GDM1 (cell line): Measurements from ENCODE around the gene LSM14A.
"Not testable (repeated sequence)": the region's sequence is repeated elsewhere in the genome, so short reads cannot be mapped to it uniquely, and the experiment has no call there.

Source experiments
- DNase-seq: peaks from one replicate; lab custom pipeline; 2025; lab: John Stamatoyannopoulos, UW

The LSM14A gene

DNA sequence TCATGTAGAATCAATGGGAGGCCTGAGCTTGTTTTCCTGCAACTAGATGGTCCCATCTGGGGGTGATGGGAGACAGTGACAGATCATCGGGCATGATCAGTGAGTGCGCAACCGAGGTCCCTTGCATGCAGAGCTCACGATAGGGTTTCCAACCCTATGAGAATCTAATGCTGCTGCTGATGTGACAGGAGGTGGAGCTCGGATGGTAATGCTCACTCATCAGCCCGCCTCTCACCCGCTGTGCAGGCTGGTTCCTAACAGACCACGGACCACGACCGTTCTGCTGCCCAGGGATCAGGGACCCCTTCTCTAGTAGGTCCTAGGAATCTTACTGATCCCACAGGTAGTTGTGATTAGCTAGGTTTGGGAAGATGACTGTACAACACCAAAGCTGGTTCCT, 58.5 kb downstream of the LSM14A start:
- no peak for DNase-seq

- no peak for DNase-seq
Measured at GRCh38 chr19:34231439-34231838, 59.1 kb downstream of the LSM14A start.

DNA sequence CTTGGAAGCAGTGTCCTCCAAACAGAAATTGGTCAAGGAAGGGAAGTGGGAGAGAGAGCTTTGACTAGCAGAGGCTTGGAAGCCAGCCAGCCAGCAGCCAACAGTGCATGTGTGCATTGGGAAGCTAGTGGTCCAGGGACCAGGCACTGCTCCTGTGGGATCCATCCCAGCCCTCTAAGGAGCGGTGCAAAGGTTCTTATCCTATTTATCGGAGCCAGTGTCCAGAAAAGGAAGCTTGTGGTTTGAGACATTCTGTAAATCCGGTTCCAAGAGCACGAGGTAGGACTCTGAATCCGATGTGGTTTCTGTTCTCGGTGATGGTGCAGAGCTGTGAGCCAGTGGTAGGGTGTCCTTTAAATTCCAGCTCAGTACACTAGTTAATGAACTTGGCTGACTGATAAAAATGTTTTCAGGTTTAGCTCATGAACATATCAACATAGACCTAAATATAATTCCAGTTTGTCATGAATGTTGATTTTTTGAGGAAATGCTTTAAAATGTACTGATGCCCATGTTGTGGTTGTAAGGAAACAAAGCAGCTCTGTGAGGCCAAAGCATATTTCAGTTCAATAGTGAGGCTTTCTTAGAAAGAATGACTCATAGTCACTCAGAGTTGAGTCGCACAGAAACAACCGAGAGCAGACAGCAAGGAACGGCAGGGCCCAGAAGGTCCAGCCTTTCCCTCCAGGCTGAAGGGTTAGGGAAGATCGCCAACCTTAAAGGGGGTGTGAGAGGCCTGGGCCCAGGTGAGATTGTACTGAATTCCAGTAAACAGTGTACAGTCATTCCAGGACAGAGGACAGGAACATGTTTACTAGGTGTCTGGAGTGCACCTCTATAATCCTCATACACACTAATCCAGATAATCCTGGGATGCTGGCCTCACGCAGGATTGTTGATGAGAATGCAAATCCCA, 60.5 kb downstream of the LSM14A start:
- DNase-seq, result no peak

- no peak for DNase-seq
Measured at GRCh38 chr19:34235425-34235940, 63.2 kb downstream of the LSM14A start.

DNA sequence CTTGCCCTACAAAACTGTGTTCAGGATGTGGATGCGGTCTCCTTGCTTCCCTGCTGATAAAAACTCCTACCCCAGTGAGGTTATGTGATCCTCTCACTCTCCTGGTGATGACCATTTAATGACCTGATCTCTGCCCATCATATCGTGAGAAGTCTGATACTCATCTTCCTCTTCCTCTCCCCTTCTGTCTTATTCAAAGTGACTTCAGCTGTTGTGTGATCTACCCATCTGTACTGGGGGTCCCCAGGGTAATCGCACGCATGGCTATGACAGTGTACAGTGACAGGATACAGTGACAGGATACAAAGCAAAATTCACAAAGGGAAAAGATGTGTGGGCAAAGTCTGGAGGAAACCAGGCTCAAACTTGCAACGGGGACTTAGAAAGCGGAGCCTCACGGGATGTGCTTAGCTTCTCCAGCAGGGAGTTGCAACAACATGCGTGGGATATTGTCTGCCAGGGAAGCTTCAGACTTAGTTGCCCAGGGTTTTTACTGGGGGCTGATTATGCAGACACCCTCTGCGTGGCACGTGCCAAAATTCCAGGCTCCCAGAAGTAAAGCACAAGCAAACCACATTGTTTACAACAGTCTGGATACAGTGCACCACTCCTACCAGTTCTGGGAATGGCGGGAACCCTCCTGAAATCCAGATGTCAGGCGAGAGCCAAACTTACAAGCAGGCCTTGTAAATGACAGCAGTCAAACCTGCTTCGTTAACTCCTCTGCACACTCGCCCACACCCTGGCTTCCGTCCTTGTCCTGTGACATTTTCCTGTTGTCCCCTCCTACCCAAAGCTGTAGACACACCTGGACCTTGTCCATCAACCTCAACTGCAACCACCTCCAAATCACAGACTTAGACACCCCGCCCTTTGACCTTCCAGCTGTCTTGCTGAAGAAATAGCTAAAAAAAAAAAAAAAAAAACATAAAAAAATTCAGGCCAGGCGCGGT, 64.0 kb downstream of the LSM14A start:
- no peak for DNase-seq

GRCh38 chr19:34237283-34237682, 65.0 kb downstream of the LSM14A start:
- DNase-seq, result no peak

DNA sequence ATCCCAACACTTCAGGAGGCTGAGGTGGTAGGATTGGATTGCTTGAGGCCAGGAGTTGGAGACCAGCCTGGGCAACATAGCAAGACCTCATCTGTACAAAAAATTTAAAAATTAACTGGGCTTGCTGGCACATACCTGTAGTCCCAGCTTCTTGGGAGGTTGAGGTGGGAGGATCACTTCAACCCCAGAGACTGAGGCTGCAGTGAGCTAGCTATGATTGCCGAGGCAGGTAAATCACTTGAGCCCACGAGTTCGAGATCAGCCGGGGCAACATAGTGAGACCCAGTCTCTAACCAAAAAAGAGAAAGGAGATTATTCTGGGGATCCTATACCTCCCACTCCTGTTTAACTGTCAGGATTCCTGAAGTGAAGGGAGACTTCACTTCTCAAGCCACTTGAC, 65.6 kb downstream of the LSM14A start:
- no peak for DNase-seq

DNA sequence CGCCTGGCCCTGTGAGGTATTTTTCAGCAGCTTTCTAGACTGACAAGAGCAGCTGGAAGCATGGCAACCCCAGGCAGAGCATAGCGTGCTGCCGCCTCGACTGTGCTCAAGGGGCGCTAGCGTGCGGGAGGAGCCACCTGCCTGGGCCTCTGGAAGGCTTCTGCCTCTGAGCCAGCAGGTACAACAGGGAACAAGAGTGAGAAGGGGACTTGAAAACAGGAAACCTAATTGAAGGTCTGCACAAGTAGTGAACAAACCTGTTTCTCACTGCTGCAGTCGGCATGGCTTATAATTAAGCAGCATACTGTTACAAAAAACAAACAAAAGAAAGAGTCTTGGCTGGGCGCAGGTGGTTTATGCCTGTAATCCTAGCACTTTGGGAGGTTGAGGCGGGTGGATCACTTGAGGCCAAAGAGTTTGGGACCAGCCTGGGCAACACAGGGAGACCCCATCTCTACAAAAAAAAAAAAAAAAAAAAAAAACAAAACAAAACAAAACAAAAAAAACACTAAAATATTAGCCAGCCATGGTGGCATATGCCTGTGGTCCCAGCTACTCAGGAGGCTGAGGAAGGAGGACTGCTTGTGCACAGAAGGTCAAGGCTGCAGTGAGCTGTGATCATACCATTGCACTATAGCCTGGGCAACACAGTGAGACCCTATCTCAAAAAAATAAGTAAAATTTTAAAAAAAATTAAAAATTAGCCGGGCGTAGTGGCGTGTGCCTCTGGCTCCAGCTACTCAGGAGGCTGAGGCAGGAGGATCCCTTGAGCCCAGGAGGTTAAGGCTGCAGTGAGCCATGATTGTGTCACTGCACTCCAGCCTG, 69.4 kb downstream of the LSM14A start:
- no peak for DNase-seq

GRCh38 chr19:34243138-34243875, 71.0 kb downstream of the LSM14A start:
- not testable (repeated sequence) for DNase-seq

- DNase-seq, result no peak
Measured at GRCh38 chr19:34243876-34244578, 71.7 kb downstream of the LSM14A start.

DNA sequence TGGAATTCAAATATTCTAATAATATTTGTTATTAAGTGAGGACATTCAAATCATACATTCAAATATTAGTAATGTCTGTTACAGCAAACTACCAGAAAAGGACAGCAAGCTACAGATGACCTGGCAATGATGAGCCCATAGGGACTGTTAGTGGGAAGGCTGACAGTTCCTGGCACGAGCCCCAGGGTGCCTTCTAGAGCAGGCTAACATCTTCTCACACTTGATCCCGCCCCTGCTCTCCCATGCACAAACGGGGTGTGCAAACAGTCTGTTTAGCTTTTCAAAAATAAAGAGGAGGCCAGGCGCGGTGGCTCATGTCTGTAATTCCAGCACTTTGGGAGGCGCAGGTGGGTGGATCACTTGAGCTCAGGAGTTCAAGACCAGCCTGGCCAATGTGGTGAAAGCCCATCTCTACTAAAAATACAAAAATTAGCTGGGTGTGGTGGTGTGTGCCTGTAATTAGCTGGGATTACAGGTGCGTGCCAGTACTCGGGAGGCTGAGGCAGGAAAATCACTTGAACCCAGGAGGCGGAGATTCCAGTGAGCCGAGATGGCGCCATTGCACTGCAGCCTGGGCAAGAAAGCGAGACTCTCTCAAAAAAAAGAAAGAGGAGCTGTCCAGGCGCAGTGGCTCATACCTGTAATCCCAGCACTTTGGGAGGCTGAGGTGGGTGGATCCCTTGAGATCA, 72.5 kb downstream of the LSM14A start:
- no peak for DNase-seq

DNA sequence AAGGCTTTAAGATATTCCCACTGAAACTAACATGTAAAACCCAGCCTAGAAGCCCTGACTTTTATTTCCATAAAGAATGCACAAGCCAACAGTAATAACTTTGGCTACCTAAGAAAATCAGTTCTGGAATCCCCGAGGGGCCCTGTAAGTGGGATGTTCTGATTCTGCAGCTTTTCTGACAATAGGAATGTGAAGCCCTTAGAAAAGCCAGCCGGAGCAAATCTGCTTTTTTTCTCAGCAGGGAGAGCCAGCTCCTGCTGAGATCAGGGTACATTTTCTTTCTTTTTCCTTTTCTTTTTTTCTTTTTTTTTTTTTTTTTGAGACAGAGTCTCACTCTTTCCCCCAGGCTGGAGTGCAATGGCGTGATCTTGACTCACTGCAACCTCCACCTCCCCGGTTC, 74.0 kb downstream of the LSM14A start:
- DNase-seq, result no peak

GRCh38 chr19:34248941-34249340, 76.6 kb downstream of the LSM14A start:
- no peak for DNase-seq

DNA sequence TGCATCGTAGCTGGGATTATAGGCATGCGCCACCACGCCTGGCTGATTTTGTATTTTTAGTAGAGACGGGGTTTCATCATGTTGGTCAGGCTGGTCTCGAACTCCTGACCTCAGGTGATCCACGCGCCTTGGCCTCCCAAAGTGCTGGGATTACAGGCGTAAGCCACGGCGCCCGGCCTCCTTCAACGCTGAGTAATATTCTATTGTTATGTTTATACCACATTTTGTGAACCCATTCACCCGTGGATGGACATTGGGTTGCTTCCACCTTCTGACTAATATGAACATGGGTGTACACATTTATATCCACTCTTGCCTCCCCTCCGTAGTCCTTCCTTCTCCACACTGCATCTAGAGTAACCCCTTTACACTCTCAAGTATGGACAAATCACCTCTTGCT, 80.9 kb downstream of the LSM14A start:
- not testable (repeated sequence) for DNase-seq

- DNase-seq, result not testable (repeated sequence)
Measured at GRCh38 chr19:34253681-34254045, 81.4 kb downstream of the LSM14A start.

DNA sequence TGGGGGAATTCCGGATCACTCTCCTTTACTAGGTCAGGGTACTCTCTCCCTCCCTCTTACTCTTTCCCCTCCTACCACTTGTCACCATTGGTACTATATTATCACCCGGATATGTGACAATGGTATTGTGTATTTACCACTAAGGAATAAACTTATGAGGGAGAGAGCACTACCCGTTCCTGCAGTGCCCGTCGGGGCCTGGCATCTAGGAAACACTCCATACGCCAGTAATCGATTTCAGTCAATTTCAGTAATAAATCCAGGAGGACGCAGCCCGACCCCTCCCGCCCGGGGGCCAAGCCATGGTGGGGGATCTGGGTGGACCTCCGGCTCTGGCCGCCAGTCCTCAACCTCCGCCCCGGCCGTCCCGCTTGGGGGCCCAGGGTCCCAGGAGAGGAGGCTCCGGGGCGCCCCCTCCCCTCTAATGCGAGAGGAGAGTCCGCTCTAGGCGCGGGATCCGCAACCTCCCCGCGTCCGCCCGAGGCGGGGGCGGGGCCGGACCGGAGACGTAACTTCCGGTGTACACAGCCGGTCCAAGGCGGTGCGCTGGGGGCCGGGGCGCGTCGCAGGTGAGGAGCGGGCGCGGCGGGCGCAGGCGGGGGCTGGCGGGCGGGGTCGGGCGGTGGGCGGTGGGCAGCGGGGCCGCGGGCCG, 81.9 kb downstream of the LSM14A start, which contains the start of gene GARRE1:
GARRE1 (plus strand) TSS at position 509 of the 652 bp plus-strand sequence. CDS start 45,920 bp downstream, outside the sequence.
- DNase-seq, result peak; percentile 30

- DNase-seq, result no peak
Measured at GRCh38 chr19:34254698-34255432, 82.6 kb downstream of the LSM14A start.

GRCh38 chr19:34255546-34255945, 83.2 kb downstream of the LSM14A start:
- no peak for DNase-seq
